Stimulated activated CD8-positive, alpha-beta memory T cell treated with anti-CD3 and anti-CD28 coated beads, Interleukin-15, amount 100 ng/mL, for 1 hour (primary cell): ENCODE measurements around the gene RPL34.

ENCODE experiments used
- DNase-seq: peaks from one replicate; pipeline ENCODE4 v3.0.0-alpha.2; 2020; ENCODE audit warnings: low read depth

Gene RPL34

GRCh38 chr4:108624263-108625056 is 4.1 kb downstream of the RPL34 start:
- DNase-seq: no peak

GRCh38 chr4:108626056-108626455 is 5.7 kb downstream of the RPL34 start:
- no peak for DNase-seq

- no peak for DNase-seq
Measured at GRCh38 chr4:108628411-108628810, 8.0 kb downstream of the RPL34 start.

- no peak for DNase-seq
Measured at GRCh38 chr4:108635070-108635655, 14.8 kb downstream of the RPL34 start.

GRCh38 chr4:108636246-108636645 is 15.9 kb downstream of the RPL34 start:
- DNase-seq: no peak

GRCh38 chr4:108637856-108638255 is 17.5 kb downstream of the RPL34 start:
- no peak for DNase-seq

- DNase-seq: no peak
Measured at GRCh38 chr4:108644237-108644636, 23.9 kb downstream of the RPL34 start.

- DNase-seq: no peak
Measured at GRCh38 chr4:108646706-108647105, 26.3 kb downstream of the RPL34 start.

- no peak for DNase-seq
Measured at GRCh38 chr4:108649863-108650211, 29.5 kb downstream of the RPL34 start.

GRCh38 chr4:108650212-108651013 is 30.0 kb downstream of the RPL34 start, which contains the start of gene OSTC:
Gene OSTC (plus strand): TSS chr4:108650599. CDS start chr4:108650656, 57 bp downstream.
- peak; percentile 88 for DNase-seq

GRCh38 chr4:108651014-108651791 is 30.8 kb downstream of the RPL34 start:
- no peak for DNase-seq

- no peak for DNase-seq
Measured at GRCh38 chr4:108662629-108663028, 42.3 kb downstream of the RPL34 start.

- DNase-seq: no peak
Measured at GRCh38 chr4:108674356-108674977, 54.1 kb downstream of the RPL34 start.
